Tibial artery (tissue), 4 donors: ENCODE data around the gene SLC25A25.

Experiments used
- DNase-seq, 2 donors: peaks; one replicate each; pipeline ENCODE4 v3.0.0-alpha.2; 2019
- H3K27ac ChIP-seq, 2 donors: fragments of 200-600 bp; sonication (generic) in 1 of 2; 1 replicate in 1 of 2; 2 replicates in 1 of 2; pipeline ENCODE4 v1.5.1; 2018 to 2019; ENCODE audit warnings: mild to moderate bottlenecking in 1 of 2
- H3K27me3 ChIP-seq, 2 donors: fragments of 200-600 bp; sonication (generic) in 1 of 2; one replicate each; pipeline versions ENCODE4 v1.5.1 to v1.6.0; 2016 to 2019
- H3K36me3 ChIP-seq, 3 donors: fragments of 200-600 bp; sonication (generic) in 2 of 3; one replicate each; pipeline ENCODE4 v1.5.1; 2016 to 2019; ENCODE audit warnings: mild to moderate bottlenecking in 2 of 3
- H3K4me1 ChIP-seq, 4 donors: fragments of 200-600 bp; sonication (generic) in 2 of 4; 1 replicate in 3 of 4; 2 replicates in 1 of 4; pipeline ENCODE4 v1.5.1; 2016 to 2019
- H3K4me3 ChIP-seq, 2 donors: fragments of 200-600 bp; sonication (generic) in 1 of 2; 1 replicate in 1 of 2; 2 replicates in 1 of 2; pipeline ENCODE4 v1.5.1; 2018 to 2019; ENCODE audit warnings: mild to moderate bottlenecking in 2 of 2
- H3K9me3 ChIP-seq, 3 donors: fragments of 200-600 bp; sonication (generic) in 1 of 3; one replicate each; pipeline ENCODE4 v1.5.1; 2016 to 2019
- intact Hi-C: fragments of 100-400 bp; cut with DNase I; formaldehyde crosslinking; loops from one replicate; pipeline ENCODE4 v1.15.0; 2023; ENCODE audit warnings: low total_unique reads
- TF ChIP-seq, protein P1 (sequence below), 2 experiments: fragments of 200-600 bp in 1 of 2; fragments of 450-650 bp in 1 of 2; IDR thresholded peaks; one replicate each; pipeline ENCODE4 v1.5.1; 2017 to 2019; ENCODE audit warnings: antibody characterized with exemption in 2 of 2, mild to moderate bottlenecking in 1 of 2, moderate library complexity in 1 of 2

SLC25A25 gene

DNA sequence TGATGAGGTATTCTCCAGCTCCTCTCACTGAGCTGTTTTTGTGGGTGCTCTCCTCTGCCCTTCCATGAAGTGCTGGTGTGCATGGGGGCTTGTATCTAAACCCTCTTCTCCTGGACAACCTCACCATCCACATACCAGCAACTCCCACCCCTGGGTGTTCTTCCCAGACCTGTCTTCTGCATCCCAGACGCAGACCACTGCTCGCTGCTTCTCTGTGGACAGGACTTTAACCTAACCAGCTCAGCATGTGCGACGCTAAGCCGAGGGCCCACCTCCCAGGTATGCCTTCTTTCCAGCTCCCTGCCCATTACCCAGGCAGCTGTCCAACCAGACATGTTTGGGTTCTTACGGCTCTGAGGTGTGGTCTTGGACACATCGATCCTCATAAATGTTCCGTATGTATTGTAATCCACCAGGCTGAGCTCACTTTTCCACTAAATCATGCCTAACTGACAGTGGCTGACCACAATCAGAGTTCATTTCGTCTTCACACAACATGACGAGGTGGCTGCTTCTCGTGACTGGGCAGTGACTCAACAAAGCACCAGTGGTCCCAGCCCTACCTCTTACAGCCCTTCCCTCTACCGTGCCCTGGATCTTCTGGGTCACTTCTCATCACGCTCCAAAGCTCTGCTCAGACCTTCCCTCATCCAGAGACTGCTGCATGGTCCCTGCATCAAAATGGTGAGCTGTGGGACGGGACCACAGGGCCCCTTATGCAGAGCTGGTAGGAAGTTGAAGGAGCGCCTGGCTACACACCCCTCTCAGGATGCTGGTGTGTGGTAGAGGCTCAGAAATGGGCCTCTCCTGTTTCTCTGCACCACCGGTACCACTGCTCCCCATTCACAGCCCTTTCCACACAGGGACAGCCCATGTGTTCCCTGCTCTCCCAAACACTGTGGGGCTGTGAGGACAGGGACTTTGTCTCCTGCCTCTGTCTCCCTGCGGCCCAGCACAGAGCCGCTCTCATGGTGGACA lies 69.1 kb downstream of the SLC25A25 start:
- DNase-seq = no peak
- peaks cover 0 to 5% (median 0%) of the 10 kb centered on the region in 4 donors for H3K4me1 ChIP-seq
- no peak overlapping the region for H3K27ac ChIP-seq
- peaks cover 0 to 2% of the 10 kb centered on the region in 2 donors for H3K27me3 ChIP-seq
- intact Hi-C loops = no loop called here
- no peaks in the 10 kb centered on the region for H3K9me3 ChIP-seq
- TF ChIP-seq, protein P1, sequence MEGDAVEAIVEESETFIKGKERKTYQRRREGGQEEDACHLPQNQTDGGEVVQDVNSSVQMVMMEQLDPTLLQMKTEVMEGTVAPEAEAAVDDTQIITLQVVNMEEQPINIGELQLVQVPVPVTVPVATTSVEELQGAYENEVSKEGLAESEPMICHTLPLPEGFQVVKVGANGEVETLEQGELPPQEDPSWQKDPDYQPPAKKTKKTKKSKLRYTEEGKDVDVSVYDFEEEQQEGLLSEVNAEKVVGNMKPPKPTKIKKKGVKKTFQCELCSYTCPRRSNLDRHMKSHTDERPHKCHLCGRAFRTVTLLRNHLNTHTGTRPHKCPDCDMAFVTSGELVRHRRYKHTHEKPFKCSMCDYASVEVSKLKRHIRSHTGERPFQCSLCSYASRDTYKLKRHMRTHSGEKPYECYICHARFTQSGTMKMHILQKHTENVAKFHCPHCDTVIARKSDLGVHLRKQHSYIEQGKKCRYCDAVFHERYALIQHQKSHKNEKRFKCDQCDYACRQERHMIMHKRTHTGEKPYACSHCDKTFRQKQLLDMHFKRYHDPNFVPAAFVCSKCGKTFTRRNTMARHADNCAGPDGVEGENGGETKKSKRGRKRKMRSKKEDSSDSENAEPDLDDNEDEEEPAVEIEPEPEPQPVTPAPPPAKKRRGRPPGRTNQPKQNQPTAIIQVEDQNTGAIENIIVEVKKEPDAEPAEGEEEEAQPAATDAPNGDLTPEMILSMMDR (IDR thresholded peaks at IDR 0.05) = no peak
- no peaks in the 10 kb centered on the region for H3K36me3 ChIP-seq
- no peak overlapping the region for H3K4me3 ChIP-seq

DNA sequence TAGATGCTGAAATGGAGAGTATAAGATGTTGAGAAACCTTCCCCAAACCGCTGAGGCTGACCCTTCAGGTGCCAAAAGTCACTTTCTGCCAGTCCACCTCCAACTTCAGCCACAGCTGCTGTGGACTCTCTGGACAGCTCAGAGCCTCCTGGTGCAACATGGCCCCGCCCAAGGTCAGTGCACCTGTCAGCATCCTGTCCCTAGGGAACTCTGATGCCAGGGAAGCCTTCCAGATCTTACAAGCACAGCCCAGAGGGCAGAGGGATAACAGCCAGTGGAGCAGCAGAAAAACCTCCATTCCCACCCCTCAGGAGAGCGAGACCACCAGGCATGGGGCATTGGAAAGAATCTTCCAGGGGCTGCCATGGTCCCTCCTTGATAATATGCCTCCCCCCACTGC lies 70.0 kb downstream of the SLC25A25 start:
- intact Hi-C loops = no loop called here
- DNase-seq = no peak
- no peaks in the 10 kb centered on the region for H3K9me3 ChIP-seq

DNA sequence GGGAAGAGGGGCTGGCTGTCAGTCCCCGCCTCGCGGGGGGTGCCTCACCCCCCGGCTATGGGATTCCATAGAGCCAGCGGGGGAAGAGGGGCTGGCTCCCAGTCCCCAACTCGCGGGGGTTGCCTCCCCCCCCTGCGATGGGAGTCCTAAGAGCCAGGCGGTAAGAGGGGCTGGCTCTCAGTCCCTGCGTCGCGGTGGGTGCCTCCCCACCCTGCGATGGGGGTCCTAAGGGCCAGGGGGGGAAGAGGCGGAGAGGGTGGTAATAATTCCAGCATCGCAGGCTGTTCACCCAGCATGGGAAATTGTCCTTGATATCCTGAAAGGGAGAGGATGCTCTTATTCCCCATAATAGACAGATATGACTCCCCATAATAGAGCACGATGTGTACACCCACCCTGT lies 71.6 kb downstream of the SLC25A25 start:
- Histone ChIP-seq H3K4me3 (no peak overlapping the region), H3K27ac (no peak overlapping the region), H3K4me1 (peaks cover 0 to 5% (median 0%) of the 10 kb centered on the region in 4 donors), H3K9me3 (no peaks in the 10 kb centered on the region), H3K36me3 (no peaks in the 10 kb centered on the region), H3K27me3 (peaks cover 0 to 2% of the 10 kb centered on the region in 2 donors)
- intact Hi-C loops = no loop called here
- TF ChIP-seq, protein P1 (IDR thresholded peaks at IDR 0.05) = no peak
- no peak for DNase-seq

More for the DNA sequence above, 70.0 kb downstream of the SLC25A25 start:
- Histone ChIP-seq H3K4me3 (no peak overlapping the region), H3K36me3 (no peaks in the 10 kb centered on the region), H3K4me1 (peaks cover 0 to 5% (median 0%) of the 10 kb centered on the region in 4 donors), H3K27me3 (peaks cover 0 to 2% of the 10 kb centered on the region in 2 donors), H3K27ac (no peak overlapping the region)
- TF ChIP-seq, protein P1 (IDR thresholded peaks at IDR 0.05) = no peak

DNA sequence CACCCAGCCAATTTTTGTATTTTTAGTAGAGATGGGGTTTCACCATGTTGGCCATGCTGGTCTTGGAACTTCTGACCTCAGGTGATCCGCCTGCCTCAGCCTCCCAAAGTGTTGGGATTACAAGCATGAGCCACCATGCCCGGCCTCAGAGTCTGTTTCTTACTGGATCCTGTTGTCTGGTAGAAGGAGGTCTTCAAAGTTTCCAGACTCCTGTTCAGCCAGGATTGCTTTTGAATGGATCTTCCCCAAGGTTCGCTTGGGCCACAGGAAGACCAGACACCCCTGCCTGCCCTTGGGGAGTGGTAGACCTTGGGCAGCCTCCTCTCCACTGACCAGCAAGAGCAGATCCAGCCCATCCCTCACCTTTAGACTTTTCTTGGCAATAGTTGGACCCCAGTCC lies 73.6 kb downstream of the SLC25A25 start:
- no peaks in the 10 kb centered on the region for H3K9me3 ChIP-seq
- H3K4me1 ChIP-seq = no peaks in the 10 kb centered on the region
- no peak for DNase-seq
- H3K27me3 ChIP-seq = peaks cover 0 to 2% of the 10 kb centered on the region in 2 donors
- intact Hi-C loops = no loop called here
- no peaks in the 10 kb centered on the region for H3K36me3 ChIP-seq
- TF ChIP-seq, protein P1 (IDR thresholded peaks at IDR 0.05) = no peak
- H3K4me3 ChIP-seq = no peak overlapping the region
- H3K27ac ChIP-seq = no peak overlapping the region

DNA sequence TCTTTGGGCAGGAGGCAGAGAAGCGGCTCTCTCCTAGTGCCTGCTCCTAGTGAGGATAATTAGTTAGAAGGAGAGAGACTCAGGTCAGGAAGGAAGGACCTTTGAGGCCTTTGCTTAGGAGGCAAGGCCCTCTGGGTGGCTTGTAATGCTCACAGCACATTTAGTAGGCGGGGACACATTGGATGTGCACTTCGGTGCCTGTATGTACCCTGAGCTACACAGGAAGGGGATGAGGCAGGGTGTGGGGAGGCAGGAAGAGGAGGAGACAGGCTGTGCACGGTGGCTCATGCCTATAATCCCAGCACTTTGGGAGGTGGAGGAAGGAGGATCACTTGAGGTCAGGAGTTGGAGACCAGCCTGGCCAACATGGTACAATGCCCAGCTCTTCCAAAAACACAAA lies 74.0 kb downstream of the SLC25A25 start:
- TF ChIP-seq, protein P1 (IDR thresholded peaks at IDR 0.05) = no peak
- DNase-seq = no peak

More for the DNA sequence above, 74.0 kb downstream of the SLC25A25 start:
- Histone ChIP-seq H3K4me3 (no peak overlapping the region), H3K4me1 (no peaks in the 10 kb centered on the region), H3K9me3 (no peaks in the 10 kb centered on the region), H3K27ac (no peak overlapping the region), H3K27me3 (peaks cover 0 to 2% of the 10 kb centered on the region in 2 donors), H3K36me3 (no peaks in the 10 kb centered on the region)
- intact Hi-C loops = no loop called here
